HEK293 (cell line): ENCODE data around the gene FTMT.

ENCODE experiments used
- CTCF ChIA-PET: fragments of 350-600 bp; formaldehyde crosslinking; extraction: SDS; loops from one replicate; lab custom pipeline; 2021; ENCODE audit warnings: antibody characterized with exemption; lab: Yijun Ruan, JAX
- POLR2A ChIA-PET: fragments of 300-600 bp; formaldehyde crosslinking; extraction: SDS; loops from one replicate; lab custom pipeline; 2020; ENCODE audit warnings: antibody characterized with exemption, inconsistent platforms; lab: Yijun Ruan, JAX
- H3K27ac ChIP-seq: fragments of 200-500 bp; sonication (Bioruptor generic); 2 replicates; pipeline ENCODE4 v1.5.1; 2014; ENCODE audit warnings: low read depth, low read length, control low read depth, inconsistent platforms; ENCODE audit errors: extremely low read depth
- H3K36me3 ChIP-seq, 2 experiments: fragments of 200-500 bp in 1 of 2; sonication (Bioruptor generic) in 1 of 2; 1 replicate in 1 of 2; 2 replicates in 1 of 2; pipeline ENCODE4 v1.5.1; 2014 to 2017; ENCODE audit warnings: inconsistent platforms in 2 of 2, low read length in 2 of 2; ENCODE audit not compliant: control insufficient read depth in 2 of 2, insufficient read depth in 1 of 2
- H3K4me1 ChIP-seq: fragments of 200-500 bp; sonication (Bioruptor generic); 2 replicates; pipeline ENCODE4 v1.5.1; 2014; ENCODE audit warnings: mild to moderate bottlenecking, low read length, inconsistent platforms; ENCODE audit not compliant: control insufficient read depth, insufficient read depth
- H3K4me3 ChIP-seq: 2 replicates; pipeline ENCODE4 v1.5.1; 2011; ENCODE audit warnings: low read depth, mild to moderate bottlenecking, control low read depth, low read length, moderate library complexity
- H3K9me3 ChIP-seq: fragments of 200-500 bp; sonication (Bioruptor generic); 2 replicates; pipeline ENCODE4 v1.5.1; 2014; ENCODE audit warnings: low read depth, low read length, inconsistent platforms; ENCODE audit not compliant: control insufficient read depth, insufficient read depth
- KLF7 ChIP-seq: fragments of 450-650 bp; formaldehyde crosslinking; IDR thresholded peaks from 2 replicates; pipeline ENCODE4 v1.5.1; 2016; ENCODE audit warnings: missing biosample characterization, missing genetic modification characterization, borderline replicate concordance
- MZF1 ChIP-seq: fragments of 450-650 bp; formaldehyde crosslinking; IDR thresholded peaks from 2 replicates; pipeline ENCODE4 v1.5.1; 2017; ENCODE audit warnings: missing biosample characterization, missing genetic modification characterization, borderline replicate concordance
- ZBTB8A ChIP-seq: fragments of 450-650 bp; formaldehyde crosslinking; IDR thresholded peaks from 2 replicates; pipeline ENCODE4 v1.5.1; 2016; ENCODE audit warnings: missing biosample characterization, missing genetic modification characterization
- ZNF16 ChIP-seq: fragments of 450-650 bp; formaldehyde crosslinking; IDR thresholded peaks from 2 replicates; pipeline ENCODE4 v1.5.1; 2016; ENCODE audit warnings: low read depth, missing biosample characterization, missing genetic modification characterization
- ZNF223 ChIP-seq: fragments of 450-650 bp; formaldehyde crosslinking; IDR thresholded peaks from 2 replicates; pipeline ENCODE4 v1.5.1; 2016; ENCODE audit warnings: missing biosample characterization, missing genetic modification characterization
- ZNF23 ChIP-seq: fragments of 450-650 bp; formaldehyde crosslinking; IDR thresholded peaks from 2 replicates; pipeline ENCODE4 v1.5.1; 2016; ENCODE audit warnings: missing biosample characterization, missing genetic modification characterization, borderline replicate concordance
- ZNF274 ChIP-seq, 2 experiments: fragments of 200-500 bp in 1 of 2; fragments of 450-650 bp in 1 of 2; sonication (Bioruptor generic) in 1 of 2; formaldehyde crosslinking in 1 of 2; IDR thresholded peaks; 2 replicates each; pipeline versions ENCODE4 v1.5.1 to v1.6.1; 2014 to 2016; ENCODE audit warnings: borderline replicate concordance in 1 of 2, inconsistent platforms in 1 of 2, low read length in 1 of 2, missing biosample characterization in 1 of 2, missing genetic modification characterization in 1 of 2
- ZNF292 ChIP-seq: fragments of 450-650 bp; formaldehyde crosslinking; IDR thresholded peaks from 2 replicates; pipeline ENCODE4 v1.5.1; 2016; ENCODE audit warnings: low read depth, missing biosample characterization, missing genetic modification characterization, borderline replicate concordance
- ZNF311 ChIP-seq: fragments of 450-650 bp; formaldehyde crosslinking; IDR thresholded peaks from 2 replicates; pipeline ENCODE4 v1.5.1; 2017; ENCODE audit warnings: missing biosample characterization, missing genetic modification characterization, borderline replicate concordance
- ZNF324 ChIP-seq: fragments of 450-650 bp; formaldehyde crosslinking; IDR thresholded peaks from 2 replicates; pipeline ENCODE4 v1.5.1; 2016; ENCODE audit warnings: missing biosample characterization, missing genetic modification characterization
- ZNF433 ChIP-seq: fragments of 450-650 bp; formaldehyde crosslinking; IDR thresholded peaks from 2 replicates; pipeline ENCODE4 v1.5.1; 2016; ENCODE audit warnings: missing biosample characterization, missing genetic modification characterization, low read depth
- ZNF558 ChIP-seq: fragments of 450-650 bp; formaldehyde crosslinking; IDR thresholded peaks from 2 replicates; pipeline ENCODE4 v1.5.1; 2016; ENCODE audit warnings: missing biosample characterization, missing genetic modification characterization
- ZNF561 ChIP-seq: fragments of 450-650 bp; IDR thresholded peaks from 2 replicates; pipeline ENCODE4 v1.5.1; 2018; ENCODE audit warnings: missing biosample characterization, missing genetic modification characterization, borderline replicate concordance
- ZNF600 ChIP-seq: fragments of 450-650 bp; formaldehyde crosslinking; IDR thresholded peaks from 2 replicates; pipeline ENCODE4 v1.5.1; 2016; ENCODE audit warnings: missing biosample characterization, missing genetic modification characterization
- ZNF654 ChIP-seq: fragments of 450-650 bp; formaldehyde crosslinking; IDR thresholded peaks from 2 replicates; pipeline ENCODE4 v1.5.1; 2016; ENCODE audit warnings: low read depth, missing biosample characterization, missing genetic modification characterization
- ZNF664 ChIP-seq: fragments of 450-650 bp; formaldehyde crosslinking; IDR thresholded peaks from 2 replicates; pipeline ENCODE4 v1.5.1; 2016; ENCODE audit warnings: missing biosample characterization, missing genetic modification characterization
- ZNF843 ChIP-seq: fragments of 450-650 bp; formaldehyde crosslinking; IDR thresholded peaks from 2 replicates; pipeline ENCODE4 v1.5.1; 2016; ENCODE audit warnings: missing biosample characterization, missing genetic modification characterization
- ZSCAN18 ChIP-seq: fragments of 450-650 bp; formaldehyde crosslinking; IDR thresholded peaks from 2 replicates; pipeline ENCODE4 v1.5.1; 2016; ENCODE audit warnings: missing biosample characterization, missing genetic modification characterization
- TF ChIP-seq, protein P1 (sequence below): fragments of 450-650 bp; formaldehyde crosslinking; IDR thresholded peaks from 2 replicates; pipeline ENCODE4 v1.5.1; 2017; ENCODE audit warnings: missing biosample characterization, missing genetic modification characterization
- TF ChIP-seq, protein P2 (sequence below): fragments of 450-650 bp; formaldehyde crosslinking; IDR thresholded peaks from 2 replicates; pipeline ENCODE4 v1.5.1; 2017; ENCODE audit warnings: missing biosample characterization, mild to moderate bottlenecking, missing genetic modification characterization, moderate library complexity
- TF ChIP-seq, protein P3 (sequence below): fragments of 450-650 bp; formaldehyde crosslinking; IDR thresholded peaks from 2 replicates; pipeline ENCODE4 v1.5.1; 2017; ENCODE audit warnings: missing biosample characterization, missing genetic modification characterization
- TF ChIP-seq, protein P4 (sequence below): fragments of 450-650 bp; formaldehyde crosslinking; IDR thresholded peaks from 2 replicates; pipeline ENCODE4 v1.5.1; 2016; ENCODE audit warnings: missing biosample characterization, missing genetic modification characterization, low read depth

The FTMT gene

GRCh38 chr5:121885630-121886029, 33.9 kb downstream of the FTMT start:
- no peaks in the 10 kb centered on the region for H3K9me3 ChIP-seq
- ChIA-PET POLR2A (no interaction called here), CTCF (no interaction called here)
- H3K27ac ChIP-seq: no peak overlapping the region
- no peaks in the 10 kb centered on the region for H3K36me3 ChIP-seq
- H3K4me3 ChIP-seq: no peak overlapping the region
- H3K4me1 ChIP-seq: no peaks in the 10 kb centered on the region
- TF ChIP-seq ZNF324 (tag by site-specific recombination): no peak
- no peak for TF ChIP-seq ZSCAN18 (tag by site-specific recombination)
- no peak for TF ChIP-seq ZNF664 (tag by site-specific recombination)
- no peak for TF ChIP-seq ZNF292 (tag by site-specific recombination)
- no peak for TF ChIP-seq ZNF16 (tag by site-specific recombination)
- no peak for TF ChIP-seq ZNF433 (tag by site-specific recombination)
- no peak for TF ChIP-seq ZNF654 (tag by site-specific recombination)
- no peak for TF ChIP-seq ZBTB8A (tag by site-specific recombination)
- TF ChIP-seq ZNF600: no peak

DNA sequence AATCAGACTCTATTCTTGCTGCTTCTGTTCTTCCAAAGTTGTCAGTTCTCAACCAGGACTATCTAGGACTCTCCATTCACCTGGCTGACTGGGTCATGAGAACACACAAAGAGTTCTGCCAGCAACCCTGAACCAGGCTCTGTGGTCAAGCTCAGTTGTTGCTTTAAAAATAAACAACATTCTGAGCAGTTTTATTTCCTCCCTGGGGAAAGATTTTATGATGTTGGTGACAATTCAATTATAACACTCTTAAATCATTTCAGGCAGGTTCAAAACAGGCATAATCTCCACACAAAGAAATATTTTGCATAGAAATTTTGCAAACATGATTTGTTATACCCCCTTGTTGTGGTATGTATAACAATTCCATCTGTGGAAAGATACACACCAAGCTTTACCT, 36.0 kb downstream of the FTMT start:
- ChIA-PET POLR2A (no interaction called here), CTCF (no interaction called here)
- Histone ChIP-seq H3K27ac (no peak overlapping the region), H3K9me3 (no peaks in the 10 kb centered on the region), H3K36me3 (no peaks in the 10 kb centered on the region), H3K4me3 (no peak overlapping the region), H3K4me1 (no peaks in the 10 kb centered on the region)
- TF ChIP-seq, protein P1, sequence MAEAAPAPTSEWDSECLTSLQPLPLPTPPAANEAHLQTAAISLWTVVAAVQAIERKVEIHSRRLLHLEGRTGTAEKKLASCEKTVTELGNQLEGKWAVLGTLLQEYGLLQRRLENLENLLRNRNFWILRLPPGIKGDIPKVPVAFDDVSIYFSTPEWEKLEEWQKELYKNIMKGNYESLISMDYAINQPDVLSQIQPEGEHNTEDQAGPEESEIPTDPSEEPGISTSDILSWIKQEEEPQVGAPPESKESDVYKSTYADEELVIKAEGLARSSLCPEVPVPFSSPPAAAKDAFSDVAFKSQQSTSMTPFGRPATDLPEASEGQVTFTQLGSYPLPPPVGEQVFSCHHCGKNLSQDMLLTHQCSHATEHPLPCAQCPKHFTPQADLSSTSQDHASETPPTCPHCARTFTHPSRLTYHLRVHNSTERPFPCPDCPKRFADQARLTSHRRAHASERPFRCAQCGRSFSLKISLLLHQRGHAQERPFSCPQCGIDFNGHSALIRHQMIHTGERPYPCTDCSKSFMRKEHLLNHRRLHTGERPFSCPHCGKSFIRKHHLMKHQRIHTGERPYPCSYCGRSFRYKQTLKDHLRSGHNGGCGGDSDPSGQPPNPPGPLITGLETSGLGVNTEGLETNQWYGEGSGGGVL (tag by site-specific recombination): no peak

GRCh38 chr5:121890297-121890858, 38.7 kb downstream of the FTMT start:
- H3K9me3 ChIP-seq: no peaks in the 10 kb centered on the region
- CTCF ChIA-PET: no interaction called here
- H3K36me3 ChIP-seq: no peaks in the 10 kb centered on the region
- H3K27ac ChIP-seq: no peak overlapping the region
- POLR2A ChIA-PET: no interaction called here
- no peak overlapping the region for H3K4me3 ChIP-seq
- no peaks in the 10 kb centered on the region for H3K4me1 ChIP-seq
- TF ChIP-seq ZNF558 (tag by site-specific recombination) (no peak), MZF1 (tag by site-specific recombination) (no peak), ZNF843 (tag by site-specific recombination) (no peak), KLF7 (tag by site-specific recombination) (no peak), ZNF274 (IDR thresholded peaks at IDR 0.05; ENCODE audit: low read length) (no peak), ZNF274 (tag by site-specific recombination; IDR thresholded peaks at IDR 0.05; ENCODE audit: borderline replicate concordance) (no peak), ZNF561 (tag by site-specific recombination) (no peak), ZNF23 (tag by site-specific recombination) (no peak), ZNF311 (tag by site-specific recombination) (no peak), ZNF223 (tag by site-specific recombination) (no peak)
- TF ChIP-seq, protein P2, sequence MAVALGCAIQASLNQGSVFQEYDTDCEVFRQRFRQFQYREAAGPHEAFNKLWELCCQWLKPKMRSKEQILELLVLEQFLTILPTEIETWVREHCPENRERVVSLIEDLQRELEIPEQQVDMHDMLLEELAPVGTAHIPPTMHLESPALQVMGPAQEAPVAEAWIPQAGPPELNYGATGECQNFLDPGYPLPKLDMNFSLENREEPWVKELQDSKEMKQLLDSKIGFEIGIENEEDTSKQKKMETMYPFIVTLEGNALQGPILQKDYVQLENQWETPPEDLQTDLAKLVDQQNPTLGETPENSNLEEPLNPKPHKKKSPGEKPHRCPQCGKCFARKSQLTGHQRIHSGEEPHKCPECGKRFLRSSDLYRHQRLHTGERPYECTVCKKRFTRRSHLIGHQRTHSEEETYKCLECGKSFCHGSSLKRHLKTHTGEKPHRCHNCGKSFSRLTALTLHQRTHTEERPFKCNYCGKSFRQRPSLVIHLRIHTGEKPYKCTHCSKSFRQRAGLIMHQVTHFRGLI (tag by site-specific recombination): no peak
- TF ChIP-seq, protein P3, sequence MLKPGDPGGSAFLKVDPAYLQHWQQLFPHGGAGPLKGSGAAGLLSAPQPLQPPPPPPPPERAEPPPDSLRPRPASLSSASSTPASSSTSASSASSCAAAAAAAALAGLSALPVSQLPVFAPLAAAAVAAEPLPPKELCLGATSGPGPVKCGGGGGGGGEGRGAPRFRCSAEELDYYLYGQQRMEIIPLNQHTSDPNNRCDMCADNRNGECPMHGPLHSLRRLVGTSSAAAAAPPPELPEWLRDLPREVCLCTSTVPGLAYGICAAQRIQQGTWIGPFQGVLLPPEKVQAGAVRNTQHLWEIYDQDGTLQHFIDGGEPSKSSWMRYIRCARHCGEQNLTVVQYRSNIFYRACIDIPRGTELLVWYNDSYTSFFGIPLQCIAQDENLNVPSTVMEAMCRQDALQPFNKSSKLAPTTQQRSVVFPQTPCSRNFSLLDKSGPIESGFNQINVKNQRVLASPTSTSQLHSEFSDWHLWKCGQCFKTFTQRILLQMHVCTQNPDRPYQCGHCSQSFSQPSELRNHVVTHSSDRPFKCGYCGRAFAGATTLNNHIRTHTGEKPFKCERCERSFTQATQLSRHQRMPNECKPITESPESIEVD (tag by site-specific recombination): no peak
- TF ChIP-seq, protein P4, sequence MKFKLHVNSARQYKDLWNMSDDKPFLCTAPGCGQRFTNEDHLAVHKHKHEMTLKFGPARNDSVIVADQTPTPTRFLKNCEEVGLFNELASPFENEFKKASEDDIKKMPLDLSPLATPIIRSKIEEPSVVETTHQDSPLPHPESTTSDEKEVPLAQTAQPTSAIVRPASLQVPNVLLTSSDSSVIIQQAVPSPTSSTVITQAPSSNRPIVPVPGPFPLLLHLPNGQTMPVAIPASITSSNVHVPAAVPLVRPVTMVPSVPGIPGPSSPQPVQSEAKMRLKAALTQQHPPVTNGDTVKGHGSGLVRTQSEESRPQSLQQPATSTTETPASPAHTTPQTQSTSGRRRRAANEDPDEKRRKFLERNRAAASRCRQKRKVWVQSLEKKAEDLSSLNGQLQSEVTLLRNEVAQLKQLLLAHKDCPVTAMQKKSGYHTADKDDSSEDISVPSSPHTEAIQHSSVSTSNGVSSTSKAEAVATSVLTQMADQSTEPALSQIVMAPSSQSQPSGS (tag by site-specific recombination): no peak
